Measurements from ENCODE around the gene MEGF11.

DNA sequence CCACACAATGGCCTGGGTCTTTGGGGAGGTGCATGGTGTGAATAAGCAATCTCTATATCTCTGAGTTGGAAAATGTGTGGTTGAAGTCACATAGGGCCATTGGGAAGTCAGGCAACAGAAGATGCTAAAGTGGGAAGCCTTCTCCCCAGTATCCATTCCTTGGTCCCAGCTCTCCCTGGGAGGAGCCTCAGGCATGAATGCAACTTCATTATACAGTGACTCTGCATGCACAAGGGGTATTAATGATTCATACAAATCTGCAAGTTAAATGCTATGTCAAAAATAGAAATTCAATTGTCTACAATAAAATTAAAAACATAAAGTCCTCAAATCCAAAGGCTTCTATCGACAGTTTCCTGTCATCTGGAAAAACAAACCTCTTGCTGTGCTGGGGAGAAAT, 275.4 kb downstream of the MEGF11 start:
- TF ChIP-seq POLR2A (IDR thresholded peaks at IDR 0.05; ENCODE audit: borderline replicate concordance, extremely low read depth, insufficient read depth, insufficient read length) = no peak
- no peak for TF ChIP-seq EZH2phosphoT487 (IDR thresholded peaks at IDR 0.05; ENCODE audit: borderline replicate concordance)
- TF ChIP-seq CTCF (IDR thresholded peaks at IDR 0.05 in 2 of 3, conservative IDR thresholded peaks at IDR 0.05 in 1 of 3; ENCODE audit: borderline replicate concordance in 1 of 3, insufficient read depth in 1 of 3, low read depth in 2 of 3, low read length in 2 of 3) = no peak
- TF ChIP-seq ZBTB33 (IDR thresholded peaks at IDR 0.05; ENCODE audit: extremely low read depth, insufficient replicate concordance, low read length) = no peak
- TF ChIP-seq, protein P1, sequence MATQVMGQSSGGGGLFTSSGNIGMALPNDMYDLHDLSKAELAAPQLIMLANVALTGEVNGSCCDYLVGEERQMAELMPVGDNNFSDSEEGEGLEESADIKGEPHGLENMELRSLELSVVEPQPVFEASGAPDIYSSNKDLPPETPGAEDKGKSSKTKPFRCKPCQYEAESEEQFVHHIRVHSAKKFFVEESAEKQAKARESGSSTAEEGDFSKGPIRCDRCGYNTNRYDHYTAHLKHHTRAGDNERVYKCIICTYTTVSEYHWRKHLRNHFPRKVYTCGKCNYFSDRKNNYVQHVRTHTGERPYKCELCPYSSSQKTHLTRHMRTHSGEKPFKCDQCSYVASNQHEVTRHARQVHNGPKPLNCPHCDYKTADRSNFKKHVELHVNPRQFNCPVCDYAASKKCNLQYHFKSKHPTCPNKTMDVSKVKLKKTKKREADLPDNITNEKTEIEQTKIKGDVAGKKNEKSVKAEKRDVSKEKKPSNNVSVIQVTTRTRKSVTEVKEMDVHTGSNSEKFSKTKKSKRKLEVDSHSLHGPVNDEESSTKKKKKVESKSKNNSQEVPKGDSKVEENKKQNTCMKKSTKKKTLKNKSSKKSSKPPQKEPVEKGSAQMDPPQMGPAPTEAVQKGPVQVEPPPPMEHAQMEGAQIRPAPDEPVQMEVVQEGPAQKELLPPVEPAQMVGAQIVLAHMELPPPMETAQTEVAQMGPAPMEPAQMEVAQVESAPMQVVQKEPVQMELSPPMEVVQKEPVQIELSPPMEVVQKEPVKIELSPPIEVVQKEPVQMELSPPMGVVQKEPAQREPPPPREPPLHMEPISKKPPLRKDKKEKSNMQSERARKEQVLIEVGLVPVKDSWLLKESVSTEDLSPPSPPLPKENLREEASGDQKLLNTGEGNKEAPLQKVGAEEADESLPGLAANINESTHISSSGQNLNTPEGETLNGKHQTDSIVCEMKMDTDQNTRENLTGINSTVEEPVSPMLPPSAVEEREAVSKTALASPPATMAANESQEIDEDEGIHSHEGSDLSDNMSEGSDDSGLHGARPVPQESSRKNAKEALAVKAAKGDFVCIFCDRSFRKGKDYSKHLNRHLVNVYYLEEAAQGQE (IDR thresholded peaks at IDR 0.05; ENCODE audit: low read depth) = no peak
- no peak for TF ChIP-seq EZH2 (IDR thresholded peaks at IDR 0.05)
- no peak for TF ChIP-seq SIN3A (IDR thresholded peaks at IDR 0.05; ENCODE audit: low read depth)
